ENCODE results near the gene NT5M.
"Not testable (repeated sequence)": the region's sequence is repeated elsewhere in the genome, so short reads cannot be mapped to it uniquely, and the experiment has no call there.

The NT5M gene

GRCh38 chr17:17379197-17379991 lies 76.2 kb downstream of the NT5M start:
- no peak for DNase-seq

- DNase-seq = no peak
Observed at GRCh38 chr17:17380145-17380925, 77.2 kb downstream of the NT5M start.

- no peak for DNase-seq
Observed at GRCh38 chr17:17381446-17382064, 78.4 kb downstream of the NT5M start.

GRCh38 chr17:17382065-17382459 lies 78.9 kb downstream of the NT5M start:
- no peak for DNase-seq

GRCh38 chr17:17382971-17383370 lies 79.8 kb downstream of the NT5M start:
- no peak for DNase-seq

GRCh38 chr17:17383431-17384290 lies 80.5 kb downstream of the NT5M start:
- DNase-seq = not testable (repeated sequence)

GRCh38 chr17:17384291-17384615 lies 81.1 kb downstream of the NT5M start:
- DNase-seq = no peak

GRCh38 chr17:17384961-17385360 lies 81.8 kb downstream of the NT5M start:
- no peak for DNase-seq

- no peak for DNase-seq
Observed at GRCh38 chr17:17385491-17385890, 82.3 kb downstream of the NT5M start.

GRCh38 chr17:17386094-17386800 lies 83.1 kb downstream of the NT5M start:
- no peak for DNase-seq

GRCh38 chr17:17387017-17387497 lies 83.9 kb downstream of the NT5M start:
- no peak for DNase-seq

- DNase-seq = no peak
Observed at GRCh38 chr17:17387498-17388362, 84.6 kb downstream of the NT5M start.

GRCh38 chr17:17388657-17389496 lies 85.7 kb downstream of the NT5M start:
- DNase-seq = no peak

- no peak for DNase-seq
Observed at GRCh38 chr17:17391668-17392370, 88.6 kb downstream of the NT5M start.

GRCh38 chr17:17393976-17394375 lies 90.8 kb downstream of the NT5M start:
- DNase-seq = no peak

GRCh38 chr17:17394494-17394893 lies 91.3 kb downstream of the NT5M start:
- DNase-seq = no peak

- DNase-seq = no peak
Observed at GRCh38 chr17:17395246-17395802, 92.2 kb downstream of the NT5M start.

GRCh38 chr17:17395885-17396284 lies 92.7 kb downstream of the NT5M start:
- DNase-seq = no peak
